Ecto neural progenitor cell (in vitro differentiated cells): ENCODE results near the gene FAM98C.
A peak's percentile ranks its signal among the peaks of the same experiment; 100 is the strongest.
"Not testable (repeated sequence)": the region's sequence is repeated elsewhere in the genome, so short reads cannot be mapped to it uniquely, and the experiment has no call there.

Experiments used
- DNase-seq: peaks from one replicate; pipeline ENCODE4 v3.0.0-alpha.2; 2018; ENCODE audit warnings: low spot score

The FAM98C gene

GRCh38 chr19:38427035-38427677 is 24.3 kb downstream of the FAM98C start:
- not testable (repeated sequence) for DNase-seq

GRCh38 chr19:38429055-38429810 is 26.3 kb downstream of the FAM98C start:
- no peak for DNase-seq

DNA sequence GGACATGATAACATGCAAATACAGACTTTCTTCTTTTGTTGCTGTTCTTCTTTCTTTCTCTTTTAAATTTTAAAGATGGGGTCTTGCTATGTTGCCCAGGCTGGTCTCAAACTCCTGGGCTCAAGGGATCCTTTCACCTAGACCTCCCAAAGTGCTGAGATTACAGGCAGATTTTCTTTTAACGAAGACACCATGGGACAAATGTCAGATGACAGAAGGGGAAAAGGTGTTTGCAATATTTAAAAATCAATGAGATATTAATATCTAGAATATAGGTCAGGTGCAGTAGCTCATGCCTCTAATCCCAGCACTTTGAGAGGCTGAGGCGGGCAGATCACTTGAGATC is 26.9 kb downstream of the FAM98C start:
- DNase-seq, result no peak

DNA sequence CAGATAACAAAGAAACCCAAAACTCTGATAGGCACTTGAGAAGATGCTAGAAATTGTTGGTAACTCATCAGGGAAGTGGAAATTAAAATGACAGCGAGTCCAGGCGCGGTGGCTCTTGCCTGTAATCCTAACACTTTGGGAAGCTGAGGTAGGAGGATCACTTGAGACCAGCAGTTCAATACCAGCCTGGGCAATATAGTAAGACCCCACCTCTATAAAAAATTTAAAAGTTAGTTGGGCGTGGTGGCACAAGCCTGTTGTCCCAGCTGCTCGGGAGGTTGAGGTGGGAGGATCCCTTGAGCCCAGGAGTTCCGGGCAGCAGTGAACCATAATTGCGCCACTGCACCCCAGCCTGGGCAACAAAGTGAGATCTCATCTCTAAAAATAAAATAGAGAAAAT is 28.0 kb downstream of the FAM98C start:
- no peak for DNase-seq

DNA sequence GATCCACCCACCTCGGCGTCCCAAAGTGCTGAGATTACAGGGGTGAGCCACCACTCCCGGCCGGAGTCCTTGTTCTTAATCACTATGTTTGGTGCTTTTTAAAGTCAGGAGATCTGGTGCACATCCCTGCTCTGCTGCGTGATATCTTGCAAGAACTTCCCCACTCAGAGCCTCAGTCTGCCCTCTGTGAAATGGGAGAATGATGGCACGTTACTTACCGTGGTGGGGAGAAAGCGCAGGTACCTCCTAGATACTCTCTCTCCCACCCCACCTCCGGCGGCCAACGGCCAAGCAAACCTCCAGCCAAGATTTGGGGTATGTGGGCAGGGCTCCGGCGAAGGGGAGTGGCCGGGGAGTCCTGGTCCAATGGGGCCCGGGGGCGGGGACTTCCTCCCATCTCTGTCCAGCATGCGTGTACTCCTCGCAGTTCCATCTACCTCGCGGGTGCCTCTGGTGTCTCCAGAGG is 30.4 kb downstream of the FAM98C start, which contains the start of gene RYR1:
Gene RYR1, plus strand, starts transcription at position 424 of the 466 bp plus-strand sequence. CDS start 139 bp downstream, outside the sequence.
- peak; percentile 92 for DNase-seq

DNA sequence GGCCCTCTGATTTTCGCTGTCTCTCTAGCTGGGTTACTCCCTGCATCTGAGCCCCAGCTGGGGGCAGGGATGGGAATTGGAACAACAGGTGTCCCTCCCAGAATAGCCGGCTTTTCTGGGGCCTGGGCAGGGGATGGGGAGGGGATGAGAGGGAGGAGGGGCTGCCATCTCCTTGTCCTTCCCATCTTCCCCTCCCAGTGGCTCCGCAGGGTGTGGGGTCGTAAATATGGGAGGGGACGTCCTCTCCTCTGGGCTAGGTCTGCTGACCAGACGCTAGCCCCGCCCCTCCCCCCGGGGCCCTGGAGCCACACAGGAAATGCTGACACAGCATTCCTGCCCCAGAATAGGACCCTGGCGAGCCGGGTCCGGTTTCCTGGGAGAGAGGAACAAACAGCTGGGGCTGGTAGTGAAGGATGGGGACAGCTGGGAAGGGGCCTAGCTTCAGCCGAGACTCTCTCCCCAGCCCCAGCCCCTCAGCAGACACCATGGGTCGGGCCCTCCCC is 31.7 kb downstream of the FAM98C start:
- peak; percentile 86 for DNase-seq

GRCh38 chr19:38437295-38437694 is 34.4 kb downstream of the FAM98C start:
- no peak for DNase-seq

DNA sequence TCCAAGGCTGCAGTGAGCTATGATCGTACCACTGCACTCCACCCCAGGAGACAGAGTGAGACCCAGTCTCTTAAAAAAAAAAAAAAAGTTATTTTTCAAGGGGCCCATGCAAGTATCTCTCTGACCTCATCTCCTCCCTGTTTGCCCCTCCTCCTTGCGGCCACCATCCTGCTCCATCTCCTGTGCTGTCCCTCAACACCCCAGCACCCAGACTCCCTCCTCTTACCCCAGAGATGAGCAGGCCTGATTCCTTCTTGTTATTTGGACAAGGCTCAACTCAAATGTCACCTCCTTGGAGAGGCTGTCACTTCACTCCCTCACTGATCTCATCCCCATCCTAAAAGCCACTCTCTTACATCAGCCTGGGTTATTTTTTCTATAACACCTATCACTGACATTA is 35.0 kb downstream of the FAM98C start:
- DNase-seq, result no peak

GRCh38 chr19:38440592-38440991 is 37.7 kb downstream of the FAM98C start:
- no peak for DNase-seq

- DNase-seq, result no peak
These were observed 38.9 kb downstream of the FAM98C start for GRCh38 chr19:38441657-38442348.

- DNase-seq, result no peak
These were observed 39.8 kb downstream of the FAM98C start for GRCh38 chr19:38442736-38443135.

GRCh38 chr19:38443458-38443999 is 40.6 kb downstream of the FAM98C start:
- no peak for DNase-seq

DNA sequence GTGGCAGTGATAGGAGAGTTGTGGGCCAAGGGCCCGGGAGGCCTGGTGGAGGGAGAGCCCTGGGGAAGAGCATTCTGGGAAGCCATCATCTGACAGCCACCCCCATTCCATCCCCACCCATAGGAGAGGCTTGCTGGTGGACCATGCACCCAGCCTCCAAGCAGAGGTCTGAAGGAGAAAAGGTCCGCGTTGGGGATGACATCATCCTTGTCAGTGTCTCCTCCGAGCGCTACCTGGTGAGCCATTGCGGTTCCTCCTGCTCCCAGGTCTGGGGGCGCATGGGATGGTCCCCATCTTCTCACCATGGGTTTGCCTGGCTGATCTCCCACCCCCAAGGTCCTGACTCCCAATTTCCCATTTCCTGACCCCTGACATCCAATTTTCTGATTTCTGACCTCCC is 41.1 kb downstream of the FAM98C start:
- DNase-seq, result no peak

GRCh38 chr19:38445362-38445761 is 42.5 kb downstream of the FAM98C start:
- DNase-seq, result no peak

DNA sequence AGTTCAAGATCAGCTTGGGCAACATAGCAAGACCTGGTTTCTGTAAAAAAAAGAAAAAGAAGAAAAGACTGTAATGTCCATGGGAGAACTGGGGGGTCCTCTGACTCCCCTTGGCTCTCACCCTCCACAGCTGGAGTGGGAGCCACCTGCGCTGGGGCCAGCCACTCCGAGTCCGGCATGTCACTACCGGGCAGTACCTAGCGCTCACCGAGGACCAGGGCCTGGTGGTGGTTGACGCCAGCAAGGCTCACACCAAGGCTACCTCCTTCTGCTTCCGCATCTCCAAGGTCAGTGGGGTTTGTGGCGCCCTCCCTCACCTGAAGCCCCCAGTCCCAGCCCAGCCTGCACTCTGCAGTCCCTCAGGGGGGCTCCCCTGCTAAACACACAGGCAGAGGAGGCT is 45.3 kb downstream of the FAM98C start:
- no peak for DNase-seq

GRCh38 chr19:38449518-38449917 is 46.6 kb downstream of the FAM98C start:
- no peak for DNase-seq

DNA sequence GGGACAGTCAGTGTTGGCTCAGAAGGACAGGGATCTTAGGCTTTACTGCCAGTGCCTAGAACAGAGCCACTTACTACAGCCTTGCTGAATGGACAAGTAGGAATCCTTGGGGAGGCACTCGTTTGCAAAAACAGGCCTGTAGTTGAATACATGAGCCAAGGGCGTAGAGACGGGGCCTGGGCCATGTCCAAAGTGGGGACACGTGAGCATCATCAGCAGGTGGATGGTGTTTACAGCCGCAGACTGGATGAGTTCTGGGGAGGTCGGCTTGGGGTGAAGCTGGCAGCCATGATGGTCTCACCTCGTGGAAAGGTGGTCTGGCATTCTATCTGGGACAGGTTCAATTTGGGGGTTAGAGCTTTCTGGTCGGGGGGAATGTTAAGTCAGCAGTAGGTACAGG is 48.1 kb downstream of the FAM98C start:
- no peak for DNase-seq

DNA sequence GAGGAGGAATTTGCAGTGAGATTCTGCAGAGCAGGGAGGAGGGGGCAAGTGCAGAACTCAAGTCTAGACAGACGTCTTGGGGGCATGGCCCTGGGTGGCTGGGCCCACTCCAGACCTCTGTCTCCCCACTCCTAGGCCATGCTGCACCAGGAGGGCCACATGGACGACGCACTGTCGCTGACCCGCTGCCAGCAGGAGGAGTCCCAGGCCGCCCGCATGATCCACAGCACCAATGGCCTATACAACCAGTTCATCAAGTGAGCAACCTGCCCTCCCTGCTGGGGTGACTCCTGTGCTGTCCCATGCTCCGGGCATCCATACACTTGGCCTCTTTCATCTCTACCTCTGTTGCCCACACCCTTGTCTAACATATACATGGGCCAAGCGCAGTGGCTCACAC is 48.7 kb downstream of the FAM98C start:
- no peak for DNase-seq

- peak; percentile 79 for DNase-seq
These were observed 49.8 kb downstream of the FAM98C start for GRCh38 chr19:38452430-38453366.

DNA sequence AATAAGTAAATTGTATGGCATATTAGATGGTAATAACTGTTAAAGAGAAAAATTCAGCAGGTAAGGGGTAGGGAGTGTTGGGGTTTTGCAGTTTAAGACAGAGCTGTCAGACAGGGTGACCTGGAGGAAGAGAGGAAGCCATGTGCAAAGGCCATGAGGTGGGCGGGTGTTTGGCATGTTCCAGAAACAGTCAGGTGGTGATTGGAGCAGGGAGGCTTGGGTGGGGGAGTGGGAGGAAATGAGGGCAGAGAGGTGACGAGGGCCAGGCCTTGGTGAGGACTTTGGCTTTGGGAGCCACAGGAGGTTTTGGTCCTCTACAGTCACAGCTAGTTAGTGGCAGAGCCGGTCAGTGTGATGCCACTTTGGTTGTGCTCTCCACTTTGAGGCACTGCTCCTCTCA is 50.7 kb downstream of the FAM98C start:
- DNase-seq, result no peak

DNA sequence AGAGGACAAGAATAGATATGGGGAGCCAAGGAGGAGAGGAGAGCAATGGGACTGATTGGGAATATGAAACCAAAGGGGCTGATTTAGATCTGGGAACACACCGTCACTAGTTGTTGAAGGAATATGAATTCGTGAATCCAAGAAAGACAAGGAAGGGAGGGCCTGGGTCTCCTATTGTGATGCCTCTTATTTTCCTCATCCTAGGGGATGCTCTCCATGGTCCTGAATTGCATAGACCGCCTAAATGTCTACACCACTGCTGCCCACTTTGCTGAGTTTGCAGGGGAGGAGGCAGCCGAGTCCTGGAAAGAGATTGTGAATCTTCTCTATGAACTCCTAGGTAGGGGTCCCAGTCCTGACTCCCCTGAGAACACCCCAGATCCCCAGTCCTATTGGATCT is 52.1 kb downstream of the FAM98C start:
- DNase-seq, result no peak
